H1 (cell line): ENCODE results near the gene SIX3. TPM values are rescaled to one million over a fixed set of nuclear protein-coding genes. Genes with fewer than 3 reads are reported as not detected.

Experiments
- CTCF ChIA-PET: fragments of 300-600 bp; sonication (Branson Sonifier 250); formaldehyde crosslinking; loops from one replicate; lab custom pipeline; 2021; ENCODE audit not compliant: partially characterized antibody; lab: Charles Lee
- POLR2A ChIA-PET: fragments of 300-600 bp; sonication (Branson Sonifier 250); formaldehyde crosslinking; loops from one replicate; lab custom pipeline; 2021; ENCODE audit warnings: inconsistent platforms; ENCODE audit not compliant: partially characterized antibody; lab: Charles Lee
- DNase-seq, 2 experiments: peaks; one replicate each; pipeline versions ENCODE4 v3.0.0 to v3.0.0-alpha.2; 2010 to 2022; ENCODE audit warnings: low spot score in 2 of 2, low read depth in 1 of 2, mixed read lengths in 1 of 2
- FAIRE-seq: peaks from 2 replicates; lab custom pipeline; 2011; peaks lifted over from hg19 to GRCh38; lab: Jason Lieb, UNC
- H2AFZ ChIP-seq: 2 replicates; pipeline ENCODE4 v1.8.1; 2012; ENCODE audit warnings: low read length, inconsistent platforms
- H2AK5ac ChIP-seq: 2 replicates; pipeline ENCODE4 v1.6.1; 2013; ENCODE audit warnings: low read depth, low read length
- H2BK120ac ChIP-seq: replicated peaks from 2 replicates; pipeline ENCODE3; 2013; ENCODE audit warnings: low read depth, low read length, inconsistent platforms
- H2BK12ac ChIP-seq: 2 replicates; pipeline ENCODE4 v1.6.1; 2013; ENCODE audit warnings: low read depth, low read length
- H2BK15ac ChIP-seq: 2 replicates; pipeline ENCODE4 v1.6.1; 2013; ENCODE audit warnings: low read length
- H2BK20ac ChIP-seq: 2 replicates; pipeline ENCODE4 v1.6.1; 2013; ENCODE audit warnings: low read length
- H2BK5ac ChIP-seq: 2 replicates; pipeline ENCODE4 v1.6.1; 2013; ENCODE audit warnings: low read depth, low read length
- H3K14ac ChIP-seq: 2 replicates; pipeline ENCODE4 v1.6.1; 2013; ENCODE audit warnings: inconsistent platforms; ENCODE audit not compliant: insufficient read length
- H3K18ac ChIP-seq: 2 replicates; pipeline ENCODE4 v1.6.1; 2013; ENCODE audit warnings: low read length; ENCODE audit errors: extremely low read depth
- H3K23ac ChIP-seq: 2 replicates; pipeline ENCODE4 v1.6.1; 2013; ENCODE audit warnings: inconsistent platforms; ENCODE audit not compliant: insufficient read length
- H3K23me2 ChIP-seq: 2 replicates; pipeline ENCODE4 v1.6.1; 2013; ENCODE audit warnings: low read depth, low read length
- H3K27ac ChIP-seq: 2 replicates; pipeline ENCODE4 v1.6.1; 2011; ENCODE audit warnings: low read depth, low read length, inconsistent platforms
- H3K27me3 ChIP-seq, 4 experiments: replicated peaks in 1 of 4; 1 replicate in 1 of 4; 2 replicates in 3 of 4; pipeline versions ENCODE4 v1.6.1 to v1.8.1; 2011 to 2013; ENCODE audit warnings: low read length in 3 of 4, mild to moderate bottlenecking in 3 of 4, inconsistent platforms in 2 of 4, mixed read lengths in 2 of 4, moderate library complexity in 1 of 4; ENCODE audit not compliant: control insufficient read depth in 3 of 4, insufficient read depth in 3 of 4; ENCODE audit errors: extremely low read depth in 1 of 4
- H3K36me3 ChIP-seq, 4 experiments: 2 replicates each; pipeline versions ENCODE4 v1.6.1 to v1.8.1; 2011 to 2013; ENCODE audit warnings: mild to moderate bottlenecking in 4 of 4, low read length in 3 of 4, moderate library complexity in 2 of 4, control low read depth in 1 of 4, inconsistent platforms in 1 of 4; ENCODE audit not compliant: insufficient read depth in 4 of 4, control insufficient read depth in 2 of 4
- H3K4ac ChIP-seq: replicated peaks from 2 replicates; pipeline ENCODE3; 2013; ENCODE audit warnings: low read length, low read depth, mixed read lengths, inconsistent platforms; ENCODE audit not compliant: insufficient read length
- H3K4me1 ChIP-seq, 4 experiments: replicated peaks in 1 of 4; 1 replicate in 1 of 4; 2 replicates in 3 of 4; pipeline versions ENCODE4 v1.6.1 to v1.8.1; 2011 to 2013; ENCODE audit warnings: low read length in 3 of 4, inconsistent platforms in 2 of 4, mixed read lengths in 1 of 4; ENCODE audit not compliant: insufficient read depth in 4 of 4, control insufficient read depth in 3 of 4
- H3K4me2 ChIP-seq, 2 experiments: 2 replicates each; pipeline versions ENCODE4 v1.6.1 to v1.8.1; 2011 to 2013; ENCODE audit warnings: low read depth in 2 of 2, low read length in 2 of 2, control low read depth in 1 of 2, inconsistent platforms in 1 of 2, mild to moderate bottlenecking in 1 of 2; ENCODE audit not compliant: insufficient read depth in 1 of 2
- H3K4me3 ChIP-seq, 4 experiments: fragments of 200-600, 300-600 bp in 1 of 4; sonication (generic), shearing (Covaris generic), sonication (Bioruptor Twin) in 1 of 4; 2 replicates each; pipeline versions ENCODE4 v1.5.1 to v1.8.1; 2011 to 2016; ENCODE audit warnings: low read length in 4 of 4, low read depth in 3 of 4, control low read depth in 2 of 4, inconsistent platforms in 2 of 4, mild to moderate bottlenecking in 2 of 4, mixed read lengths in 1 of 4, moderate library complexity in 1 of 4; ENCODE audit not compliant: insufficient read depth in 2 of 4; ENCODE audit errors: extremely low read depth in 1 of 4
- H3K56ac ChIP-seq: replicated peaks from 2 replicates; pipeline ENCODE3; 2013; ENCODE audit warnings: low read depth, mild to moderate bottlenecking, mixed read lengths, low read length, inconsistent platforms; ENCODE audit not compliant: insufficient read length
- H3K79me1 ChIP-seq: 2 replicates; pipeline ENCODE4 v1.6.1; 2013; ENCODE audit warnings: low read depth, low read length, control low read depth
- H3K79me2 ChIP-seq, 2 experiments: 2 replicates each; pipeline versions ENCODE4 v1.6.1 to v1.8.1; 2012 to 2013; ENCODE audit warnings: low read length in 2 of 2, mild to moderate bottlenecking in 2 of 2, inconsistent platforms in 1 of 2; ENCODE audit not compliant: insufficient read depth in 2 of 2, control insufficient read depth in 1 of 2
- H3K9ac ChIP-seq, 4 experiments: replicated peaks in 1 of 4; 1 replicate in 1 of 4; 2 replicates in 3 of 4; pipeline versions ENCODE4 v1.6.1 to v1.8.1; 2011 to 2013; ENCODE audit warnings: low read depth in 3 of 4, low read length in 3 of 4, control low read depth in 2 of 4, mild to moderate bottlenecking in 2 of 4, moderate library complexity in 2 of 4, inconsistent platforms in 1 of 4; ENCODE audit errors: extremely low read depth in 1 of 4
- H3K9me3 ChIP-seq, 2 experiments: 2 replicates each; pipeline versions ENCODE4 v1.6.1 to v1.8.1; 2012 to 2013; ENCODE audit warnings: mild to moderate bottlenecking in 2 of 2, moderate library complexity in 2 of 2, control low read depth in 1 of 2, inconsistent platforms in 1 of 2, low read depth in 1 of 2, low read length in 1 of 2, mixed read lengths in 1 of 2; ENCODE audit not compliant: insufficient read depth in 2 of 2
- H4K20me1 ChIP-seq, 2 experiments: replicated peaks in 1 of 2; 2 replicates each; pipeline versions ENCODE3 to v1.8.1; 2011 to 2013; ENCODE audit warnings: inconsistent platforms in 2 of 2, low read length in 2 of 2, mild to moderate bottlenecking in 1 of 2; ENCODE audit not compliant: insufficient read depth in 2 of 2, control insufficient read depth in 1 of 2
- H4K5ac ChIP-seq: 2 replicates; pipeline ENCODE4 v1.6.1; 2013; ENCODE audit warnings: low read length, low read depth, mixed read lengths, inconsistent platforms; ENCODE audit not compliant: insufficient read length
- H4K8ac ChIP-seq: 2 replicates; pipeline ENCODE4 v1.8.0; 2013; ENCODE audit warnings: mild to moderate bottlenecking, moderate library complexity, low read length, inconsistent platforms; ENCODE audit not compliant: insufficient read depth; ENCODE audit errors: extremely low read depth
- H4K91ac ChIP-seq: replicated peaks from 2 replicates; pipeline ENCODE3; 2013; ENCODE audit warnings: low read length, mixed read lengths, inconsistent platforms; ENCODE audit not compliant: insufficient read length
- RBBP5 ChIP-seq: IDR thresholded peaks from 2 replicates; pipeline ENCODE4 v1.7.1; 2012; ENCODE audit warnings: low read depth, mild to moderate bottlenecking, inconsistent platforms, low read length, moderate library complexity, borderline replicate concordance
- RXRA ChIP-seq: IDR thresholded peaks from 2 replicates; pipeline ENCODE4 v1.6.1; 2011; ENCODE audit warnings: low read depth, mild to moderate bottlenecking, low read length, moderate library complexity; ENCODE audit not compliant: insufficient read depth
- WGBS, 2 experiments: shearing (Covaris generic) in 1 of 2; methylation state at CpG; one replicate each; pipeline versions ENCODE4 v1.1.6 to v1.1.7; 2013 to 2015; ENCODE audit warnings: low lambda C conversion rate in 2 of 2, mixed read lengths in 2 of 2, inconsistent platforms in 1 of 2, low coverage in 1 of 2, missing lambda C conversion rate in 1 of 2; ENCODE audit not compliant: insufficient replicate concordance in 2 of 2, insufficient coverage in 1 of 2, insufficient read length in 1 of 2; ENCODE audit errors: extremely low coverage in 1 of 2, missing lambda C conversion rate in 1 of 2; 5-methylcytosine and 5-hydroxymethylcytosine counted together
- polyA plus RNA-seq, 7 experiments: library from polyadenylated mRNA; depleted of rRNA in 3 of 7; stranded (reverse) in 5 of 7; unstranded in 2 of 7; fragments of >200 nt in 5 of 7; fragments of 200-250 nt in 2 of 7; gene quantifications; 1 replicate in 5 of 7; 2 replicates in 1 of 7; 4 replicates in 1 of 7; pipeline versions ENCODE4 v1.2.1 to v1.2.3, GENCODE V29; 2011 to 2013; ENCODE audit warnings: missing spikeins in 2 of 7, mixed read lengths in 2 of 7
- total RNA-seq: library from RNA; stranded (reverse); fragmentation: NEBNext Ultra II Directional; extraction: Animal tissue kit (Norgen Biotek cat#: 25700); gene quantifications from 2 replicates; pipeline ENCODE4 v1.2.1, GENCODE V29; 2021

The SIX3 gene
- total and polyA plus RNA-seq, 2 of the 8 experiments (the other 6 are each of a cell fraction or from before 2014, with no cell fraction given): 0.02 to 0.19 TPM

GRCh38 chr2:44967056-44967455 is 25.6 kb downstream of the SIX3 start:
- Histone ChIP-seq H2BK15ac (no peak overlapping the region), H3K9ac (no peak overlapping the region), H2AFZ (no peak overlapping the region), H3K27me3 (peaks cover 0 to 3% (median 0%) of the 10 kb centered on the region in 4 experiments; a peak in 1 of 7 replicates), H3K79me1 (no peaks in the 10 kb centered on the region), H3K79me2 (no peaks in the 10 kb centered on the region), H3K27ac (no peak overlapping the region), H4K20me1 (no peaks in the 10 kb centered on the region), H4K8ac (no peak overlapping the region), H3K4me1 (peaks cover 0 to 4% (median 2%) of the 10 kb centered on the region in 4 experiments; a peak in 5 of 7 replicates), H2BK120ac (no peak overlapping the region), H3K9me3 (no peaks in the 10 kb centered on the region), H2AK5ac (no peak overlapping the region), H4K5ac (no peak overlapping the region), H2BK12ac (no peak overlapping the region), H3K4me3 (no peak overlapping the region), H3K36me3 (no peaks in the 10 kb centered on the region), H3K4me2 (no peak overlapping the region), H2BK20ac (no peak overlapping the region), H3K18ac (no peak overlapping the region), H3K56ac (no peak overlapping the region), H3K23ac (no peak overlapping the region), H4K91ac (no peak overlapping the region), H2BK5ac (no peak overlapping the region), H3K14ac (no peak overlapping the region), H3K4ac (no peak overlapping the region), H3K23me2 (no peaks in the 10 kb centered on the region)
- no peak for DNase-seq
- 84% methylated on average over 6 of the region's 6 CpGs; no CpG with 5 or more reads in 1 of the 2 experiments for WGBS, 2 experiments
- FAIRE-seq: no peak
- TF ChIP-seq RXRA (no peak), RBBP5 (no peak)
- CTCF ChIA-PET: interaction anchor here (0.6 to 9.0 kb wide), 5 partner anchors 9 to 527 kb away, joined by 3 to 214 read pairs (median 3); no protein-coding TSS in a partner anchor
- POLR2A ChIA-PET: interaction anchor here (1.3 kb wide), 1 partner anchor 11 kb away, joined by 3 read pairs; no protein-coding TSS in a partner anchor
